GM12878 (cell line): ENCODE results near the gene MEGF6.

Source experiments
- EZH2 ChIP-seq: IDR thresholded peaks from 2 replicates; pipeline ENCODE4 v1.6.1; 2012; ENCODE audit warnings: low read depth, mild to moderate bottlenecking, control low read depth, inconsistent platforms, low read length, borderline replicate concordance; ENCODE audit not compliant: control insufficient read depth
- FOXM1 ChIP-seq: IDR thresholded peaks from 2 replicates; pipeline ENCODE4 v1.6.1; 2012; ENCODE audit warnings: low read depth, mild to moderate bottlenecking, inconsistent platforms, low read length, moderate library complexity

DNA sequence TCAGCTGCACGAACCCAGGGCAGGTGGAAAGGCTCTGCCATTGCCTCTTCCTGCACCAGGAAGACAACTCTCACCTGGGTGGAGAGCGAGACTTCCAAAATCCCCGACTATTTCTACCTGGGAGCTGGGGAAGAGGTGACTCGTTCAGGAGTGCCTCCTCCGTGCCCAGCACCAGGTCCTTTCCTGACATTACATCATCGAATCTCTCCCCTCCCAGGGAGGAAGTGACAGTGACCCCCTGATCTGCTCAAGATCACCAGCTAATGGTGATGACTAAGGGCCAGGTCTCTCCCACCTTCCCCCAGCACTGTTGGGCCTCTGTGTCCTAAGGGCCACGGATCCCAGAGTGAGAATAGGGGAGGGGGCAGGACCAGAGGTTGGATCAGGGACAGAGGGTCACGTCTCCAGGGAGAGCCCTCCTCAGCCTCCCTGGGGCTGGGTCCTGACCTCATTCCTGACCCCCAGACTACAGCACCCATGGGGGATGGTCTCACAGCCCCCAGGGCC lies 6.8 kb downstream of the MEGF6 start:
- TF ChIP-seq EZH2 (no peak), FOXM1 (no peak)
